HG02763 (cell line): ENCODE results near the gene WFDC10B.
"Not testable (repeated sequence)": the region's sequence is repeated elsewhere in the genome, so short reads cannot be mapped to it uniquely, and the experiment has no call there.

ENCODE experiments used
- ATAC-seq: cut with Tn5 transposase; IDR thresholded peaks from one replicate; pipeline ENCODE4 v1.9.1; 2021; ENCODE audit warnings: mild to moderate bottlenecking, moderate library complexity; ENCODE audit not compliant: unreplicated experiment

WFDC10B gene

GRCh38 chr20:45649312-45649863 lies 55.4 kb downstream of the WFDC10B start:
- no peak for ATAC-seq

- ATAC-seq = no peak
Measured at GRCh38 chr20:45647441-45648050, 57.3 kb downstream of the WFDC10B start.

GRCh38 chr20:45646875-45647274 lies 57.9 kb downstream of the WFDC10B start:
- ATAC-seq = no peak

GRCh38 chr20:45645869-45646268 lies 59.0 kb downstream of the WFDC10B start:
- not testable (repeated sequence) for ATAC-seq

- not testable (repeated sequence) for ATAC-seq
Measured at GRCh38 chr20:45641076-45641475, 63.7 kb downstream of the WFDC10B start.

- no peak for ATAC-seq
Measured at GRCh38 chr20:45639687-45640086, 65.1 kb downstream of the WFDC10B start.

- ATAC-seq = no peak
Measured at GRCh38 chr20:45636513-45636912, 68.3 kb downstream of the WFDC10B start.
